GM23338 (cell line): Measurements from ENCODE around the gene PLEKHS1. TPM values are rescaled to one million over a fixed set of nuclear protein-coding genes. Genes with fewer than 3 reads are reported as not detected.

ENCODE experiments used
- ATAC-seq: fragments of 200-7000 bp; cut with Tn5 transposase; 3 replicates; pipeline ENCODE4 v1.9.1; 2020
- DNase-seq: peaks from one replicate; pipeline ENCODE4 v3.0.0-alpha.2; 2015; ENCODE audit warnings: low spot score
- H2AFZ ChIP-seq: fragments of 200-600 bp; sonication (generic); 2 replicates; pipeline ENCODE4 v1.8.0; 2016; ENCODE audit warnings: antibody characterized with exemption, mild to moderate bottlenecking, moderate library complexity
- H3F3A ChIP-seq: fragments of 200-600 bp; sonication (generic); replicated peaks from 2 replicates; pipeline ENCODE4 v1.8.0; 2017; ENCODE audit warnings: antibody characterized with exemption, mixed run types, low read depth
- H3K27ac ChIP-seq: fragments of 200-600 bp; sonication (generic); 2 replicates; pipeline ENCODE4 v1.6.1; 2016; ENCODE audit warnings: low read depth
- H3K27me3 ChIP-seq: fragments of 200-600 bp; sonication (generic); 2 replicates; pipeline ENCODE4 v1.8.0; 2016; ENCODE audit warnings: mild to moderate bottlenecking, mixed run types, moderate library complexity; ENCODE audit not compliant: insufficient read depth
- H3K36me3 ChIP-seq: fragments of 200-600 bp; sonication (generic); 2 replicates; pipeline ENCODE4 v1.8.0; 2016; ENCODE audit warnings: mild to moderate bottlenecking; ENCODE audit not compliant: insufficient read depth
- H3K4me1 ChIP-seq: fragments of 200-600 bp; sonication (generic); 2 replicates; pipeline ENCODE4 v1.8.0; 2016; ENCODE audit warnings: mild to moderate bottlenecking, moderate library complexity; ENCODE audit not compliant: insufficient read depth
- H3K4me2 ChIP-seq: fragments of 200-600 bp; sonication (generic); 2 replicates; pipeline ENCODE4 v1.7.1; 2017; ENCODE audit warnings: mixed run types
- H3K4me3 ChIP-seq: fragments of 200-600 bp; sonication (generic); 2 replicates; pipeline ENCODE4 v1.6.1; 2016; ENCODE audit warnings: mixed run types
- H3K79me2 ChIP-seq: fragments of 200-600 bp; sonication (generic); replicated peaks from 2 replicates; pipeline ENCODE4 v1.8.0; 2017; ENCODE audit warnings: mild to moderate bottlenecking; ENCODE audit not compliant: insufficient read depth
- H3K9me2 ChIP-seq: fragments of 200-600 bp; sonication (generic); 2 replicates; pipeline ENCODE4 v1.8.0; 2017; ENCODE audit not compliant: insufficient read depth
- H4K20me1 ChIP-seq: fragments of 200-600 bp; sonication (generic); replicated peaks from 2 replicates; pipeline ENCODE4 v1.8.0; 2017; ENCODE audit warnings: mild to moderate bottlenecking; ENCODE audit not compliant: insufficient read depth
- H3K27ac Mint-ChIP-seq: 2 replicates; pipeline ENCODE4 v1.8.0; 2020; ENCODE audit warnings: inconsistent platforms, mild to moderate bottlenecking, moderate library complexity, mixed read lengths
- H3K27me3 Mint-ChIP-seq: 3 replicates; pipeline ENCODE4 v1.8.0; 2022; ENCODE audit warnings: low read depth, mild to moderate bottlenecking, moderate library complexity, mixed read lengths, inconsistent platforms; ENCODE audit not compliant: insufficient read depth, poor library complexity
- H3K36me3 Mint-ChIP-seq: 3 replicates; pipeline ENCODE4 v1.8.0; 2021; ENCODE audit warnings: low read depth, mild to moderate bottlenecking, inconsistent platforms, moderate library complexity, mixed read lengths
- H3K4me1 Mint-ChIP-seq: 3 replicates; pipeline ENCODE4 v1.8.0; 2020; ENCODE audit warnings: mild to moderate bottlenecking, inconsistent platforms, mixed read lengths
- H3K4me3 Mint-ChIP-seq: 3 replicates; pipeline ENCODE4 v1.8.0; 2021; ENCODE audit warnings: moderate library complexity, mild to moderate bottlenecking, inconsistent platforms, mixed read lengths
- H3K9me3 Mint-ChIP-seq: 3 replicates; pipeline ENCODE4 v1.8.0; 2020; ENCODE audit warnings: moderate library complexity, mild to moderate bottlenecking, inconsistent platforms, mixed read lengths
- CREB1 ChIP-seq: fragments of 250-450 bp; sonication (Bioruptor Pico); IDR thresholded peaks from 2 replicates; pipeline ENCODE4 v1.5.0; 2020; ENCODE audit warnings: low read depth, mild to moderate bottlenecking, moderate library complexity
- CTCF ChIP-seq, 2 experiments: fragments of 200-600 bp in 1 of 2; sonication (generic) in 1 of 2; conservative IDR thresholded peaks; 2 replicates each; pipeline versions ENCODE4 v1.5.1 to v1.6.1; 2016 to 2017; ENCODE audit warnings: antibody characterized with exemption in 2 of 2, low read depth in 2 of 2, mild to moderate bottlenecking in 2 of 2, moderate library complexity in 1 of 2
- ETS1 ChIP-seq: IDR thresholded peaks from 2 replicates; pipeline ENCODE4 v1.6.1; 2016; ENCODE audit warnings: antibody characterized with exemption
- EZH2 ChIP-seq: fragments of 200-600 bp; sonication (generic); IDR thresholded peaks from one replicate; pipeline ENCODE4 v1.8.0; 2017; ENCODE audit warnings: antibody characterized with exemption, mild to moderate bottlenecking, low read depth; ENCODE audit not compliant: unreplicated experiment
- EZH2phosphoT487 ChIP-seq: fragments of 200-600 bp; sonication (generic); IDR thresholded peaks from one replicate; pipeline ENCODE4 v1.8.1; 2018; ENCODE audit warnings: antibody characterized with exemption; ENCODE audit not compliant: unreplicated experiment
- JUNB ChIP-seq: IDR thresholded peaks from one replicate; pipeline ENCODE4 v1.6.1; 2016; ENCODE audit warnings: antibody characterized with exemption; ENCODE audit not compliant: unreplicated experiment
- NANOG ChIP-seq: IDR thresholded peaks from 2 replicates; pipeline ENCODE4 v1.6.1; 2016; ENCODE audit warnings: antibody characterized with exemption, borderline replicate concordance
- POLR2AphosphoS5 ChIP-seq: IDR thresholded peaks from 2 replicates; pipeline ENCODE4 v1.6.1; 2016; ENCODE audit warnings: antibody characterized with exemption, low read depth
- REST ChIP-seq: IDR thresholded peaks from one replicate; pipeline ENCODE4 v1.6.1; 2018; ENCODE audit warnings: antibody characterized with exemption; ENCODE audit not compliant: unreplicated experiment
- STAT1 ChIP-seq: IDR thresholded peaks from one replicate; pipeline ENCODE4 v1.6.1; 2016; ENCODE audit warnings: antibody characterized with exemption; ENCODE audit not compliant: unreplicated experiment
- ZNF114 ChIP-seq: fragments of 250-450 bp; sonication (Bioruptor Pico); IDR thresholded peaks from 2 replicates; pipeline ENCODE4 v1.5.0; 2020; ENCODE audit warnings: mild to moderate bottlenecking, moderate library complexity
- ZNF331 ChIP-seq: fragments of 250-450 bp; sonication (Bioruptor Pico); IDR thresholded peaks from 2 replicates; pipeline ENCODE4 v1.5.0; 2020; ENCODE audit warnings: low read depth, mild to moderate bottlenecking, moderate library complexity
- ZNF462 ChIP-seq: fragments of 250-450 bp; sonication (Bioruptor Pico); IDR thresholded peaks from 2 replicates; pipeline ENCODE4 v1.5.0; 2020; ENCODE audit warnings: mild to moderate bottlenecking, moderate library complexity
- polyA plus RNA-seq: library from polyadenylated mRNA; unstranded; fragments of >200 nt; fragmentation: Nextera tagmentation; extraction: Ambion mirVana; gene quantifications from 2 replicates; pipeline ENCODE4 v1.2.1, GENCODE V29; 2016
- total RNA-seq: library from RNA; depleted of rRNA; stranded (reverse); fragments of >200 nt; shearing (Covaris generic); gene quantifications from 2 replicates; pipeline ENCODE4 v1.2.3, GENCODE V29; 2014

The PLEKHS1 gene
- total and polyA plus RNA-seq, 2 experiments from 2014 or later: not detected

- Histone ChIP-seq H4K20me1 (no peaks in the 10 kb centered on the region), H3K27ac (no peak overlapping the region), H3K4me1 (no peaks in the 10 kb centered on the region), H3K27me3 (no peaks in the 10 kb centered on the region), H3K9me2 (peaks cover 5% of the 10 kb centered on the region; the same call in 1 of the 2 replicates), H3K79me2 (no peaks in the 10 kb centered on the region), H3F3A (no peaks in the 10 kb centered on the region), H2AFZ (no peak overlapping the region), H3K36me3 (no peaks in the 10 kb centered on the region), H3K4me3 (no peak overlapping the region), H3K4me2 (no peak overlapping the region)
- no peaks in the 10 kb centered on the region for H3K9me3 Mint-ChIP-seq
- H3K27ac Mint-ChIP-seq: no peak overlapping the region
- H3K4me1 Mint-ChIP-seq: no peaks in the 10 kb centered on the region
- no peak for ATAC-seq
- no peak overlapping the region for H3K4me3 Mint-ChIP-seq
- H3K27me3 Mint-ChIP-seq: peaks cover 7% of the 10 kb centered on the region
- no peak for DNase-seq
- H3K36me3 Mint-ChIP-seq: no peaks in the 10 kb centered on the region
- TF ChIP-seq CREB1 (CRISPR knock-in tag): no peak
- TF ChIP-seq REST: no peak
- TF ChIP-seq ZNF114 (CRISPR knock-in tag): no peak
- TF ChIP-seq JUNB: no peak
- no peak for TF ChIP-seq NANOG
- no peak for TF ChIP-seq EZH2
- TF ChIP-seq STAT1: no peak
- TF ChIP-seq EZH2phosphoT487: no peak
- no peak for TF ChIP-seq ZNF462
- no peak for TF ChIP-seq ZNF331
- no peak for TF ChIP-seq POLR2AphosphoS5
- TF ChIP-seq ETS1: no peak
- no peak for TF ChIP-seq CTCF (conservative IDR thresholded peaks at IDR 0.05; ENCODE audit: low read depth in 2 of 2)
Observed at GRCh38 chr10:113743594-113743993, 7.9 kb upstream of the PLEKHS1 start.
